Fibroblast of lung (primary cell): ENCODE measurements around the gene PSMA7.

Experiments used
- EZH2 ChIP-seq: IDR thresholded peaks from 2 replicates; pipeline ENCODE4 v1.5.1; 2012; ENCODE audit warnings: low read length, control low read depth, mild to moderate bottlenecking; ENCODE audit errors: missing control alignments
- TF ChIP-seq, protein P1 (sequence below), 2 donors: IDR thresholded peaks in 1 of 2; conservative IDR thresholded peaks in 1 of 2; 1 replicate in 1 of 2; 2 replicates in 1 of 2; pipeline ENCODE4 v1.5.1; 2011 to 2012; ENCODE audit warnings: low read length in 2 of 2, control low read depth in 1 of 2, inconsistent platforms in 1 of 2, low read depth in 1 of 2, mild to moderate bottlenecking in 1 of 2

DNA sequence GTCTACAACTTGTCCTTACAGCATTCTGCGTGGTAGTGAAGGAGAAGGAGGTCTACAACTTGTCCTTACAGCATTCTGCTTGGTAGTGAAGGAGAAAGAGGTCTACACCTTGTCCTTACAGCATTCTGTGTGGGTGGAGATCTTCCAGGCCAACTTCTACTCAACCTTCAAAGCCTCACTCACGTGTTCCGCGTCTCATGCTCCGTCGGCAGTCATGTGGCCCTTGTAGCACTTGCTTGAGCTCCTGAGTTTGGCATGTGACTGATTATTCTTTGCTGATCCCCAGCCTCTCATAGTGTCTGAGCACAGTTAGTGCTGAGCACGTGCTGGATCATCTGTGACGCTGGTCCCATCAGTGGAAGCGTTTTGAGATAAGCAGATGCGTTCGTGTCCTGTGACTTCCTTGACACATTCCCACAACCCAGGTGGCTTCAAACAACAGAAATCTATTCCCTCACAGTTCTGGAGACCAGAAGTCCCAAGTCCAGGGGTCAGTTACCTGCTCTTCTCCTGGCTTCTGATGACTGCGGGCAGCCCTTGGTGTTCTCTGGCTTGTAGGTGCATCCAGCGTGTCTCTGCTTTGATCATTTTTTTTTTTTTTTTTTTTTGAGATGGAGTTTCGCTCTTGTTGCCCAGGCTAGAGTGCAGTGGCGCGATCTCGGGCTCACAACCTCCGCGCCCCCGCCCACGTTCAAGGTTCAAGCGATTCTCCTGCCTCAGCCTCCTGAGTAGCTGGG, 3.0 kb upstream of the PSMA7 start:
- no peak for TF ChIP-seq EZH2
- TF ChIP-seq, protein P1, sequence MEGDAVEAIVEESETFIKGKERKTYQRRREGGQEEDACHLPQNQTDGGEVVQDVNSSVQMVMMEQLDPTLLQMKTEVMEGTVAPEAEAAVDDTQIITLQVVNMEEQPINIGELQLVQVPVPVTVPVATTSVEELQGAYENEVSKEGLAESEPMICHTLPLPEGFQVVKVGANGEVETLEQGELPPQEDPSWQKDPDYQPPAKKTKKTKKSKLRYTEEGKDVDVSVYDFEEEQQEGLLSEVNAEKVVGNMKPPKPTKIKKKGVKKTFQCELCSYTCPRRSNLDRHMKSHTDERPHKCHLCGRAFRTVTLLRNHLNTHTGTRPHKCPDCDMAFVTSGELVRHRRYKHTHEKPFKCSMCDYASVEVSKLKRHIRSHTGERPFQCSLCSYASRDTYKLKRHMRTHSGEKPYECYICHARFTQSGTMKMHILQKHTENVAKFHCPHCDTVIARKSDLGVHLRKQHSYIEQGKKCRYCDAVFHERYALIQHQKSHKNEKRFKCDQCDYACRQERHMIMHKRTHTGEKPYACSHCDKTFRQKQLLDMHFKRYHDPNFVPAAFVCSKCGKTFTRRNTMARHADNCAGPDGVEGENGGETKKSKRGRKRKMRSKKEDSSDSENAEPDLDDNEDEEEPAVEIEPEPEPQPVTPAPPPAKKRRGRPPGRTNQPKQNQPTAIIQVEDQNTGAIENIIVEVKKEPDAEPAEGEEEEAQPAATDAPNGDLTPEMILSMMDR (conservative IDR thresholded peaks at IDR 0.05 in 1 of 2, IDR thresholded peaks at IDR 0.05 in 1 of 2; ENCODE audit: low read depth in 1 of 2, low read length in 2 of 2), result no peak
